GM10847 (cell line): ENCODE results near the gene PTTG2.

Source experiments
- POLR2A ChIP-seq: IDR thresholded peaks from 2 replicates; pipeline ENCODE4 v1.6.1; 2011; ENCODE audit not compliant: insufficient read length; ENCODE audit errors: extremely low read depth

PTTG2 gene

GRCh38 chr4:37976507-37976906 is 16.3 kb downstream of the PTTG2 start:
- no peak for TF ChIP-seq POLR2A

- no peak for TF ChIP-seq POLR2A
These were observed 16.8 kb downstream of the PTTG2 start for GRCh38 chr4:37976991-37977470.

GRCh38 chr4:37977471-37978247 is 17.5 kb downstream of the PTTG2 start:
- peak; percentile 12 for TF ChIP-seq POLR2A

- TF ChIP-seq POLR2A, result no peak
These were observed 18.2 kb downstream of the PTTG2 start for GRCh38 chr4:37978248-37978924.

GRCh38 chr4:37980246-37980645 is 20.0 kb downstream of the PTTG2 start:
- TF ChIP-seq POLR2A, result no peak

GRCh38 chr4:37981425-37981824 is 21.2 kb downstream of the PTTG2 start:
- TF ChIP-seq POLR2A, result no peak

GRCh38 chr4:37981844-37982720 is 21.9 kb downstream of the PTTG2 start:
- TF ChIP-seq POLR2A, result no peak

GRCh38 chr4:37982736-37983135 is 22.5 kb downstream of the PTTG2 start:
- no peak for TF ChIP-seq POLR2A

- no peak for TF ChIP-seq POLR2A
These were observed 23.8 kb downstream of the PTTG2 start for GRCh38 chr4:37983951-37984350.

- no peak for TF ChIP-seq POLR2A
These were observed 25.6 kb downstream of the PTTG2 start for GRCh38 chr4:37985730-37986275.

GRCh38 chr4:37988670-37989069 is 28.5 kb downstream of the PTTG2 start:
- no peak for TF ChIP-seq POLR2A

- no peak for TF ChIP-seq POLR2A
These were observed 29.4 kb downstream of the PTTG2 start for GRCh38 chr4:37989398-37990260.

GRCh38 chr4:37990731-37991245 is 30.6 kb downstream of the PTTG2 start:
- no peak for TF ChIP-seq POLR2A
